Measurements from ENCODE around the gene EEF2KMT.
"Not testable (repeated sequence)": the region's sequence is repeated elsewhere in the genome, so short reads cannot be mapped to it uniquely, and the experiment has no call there.

EEF2KMT gene

DNA sequence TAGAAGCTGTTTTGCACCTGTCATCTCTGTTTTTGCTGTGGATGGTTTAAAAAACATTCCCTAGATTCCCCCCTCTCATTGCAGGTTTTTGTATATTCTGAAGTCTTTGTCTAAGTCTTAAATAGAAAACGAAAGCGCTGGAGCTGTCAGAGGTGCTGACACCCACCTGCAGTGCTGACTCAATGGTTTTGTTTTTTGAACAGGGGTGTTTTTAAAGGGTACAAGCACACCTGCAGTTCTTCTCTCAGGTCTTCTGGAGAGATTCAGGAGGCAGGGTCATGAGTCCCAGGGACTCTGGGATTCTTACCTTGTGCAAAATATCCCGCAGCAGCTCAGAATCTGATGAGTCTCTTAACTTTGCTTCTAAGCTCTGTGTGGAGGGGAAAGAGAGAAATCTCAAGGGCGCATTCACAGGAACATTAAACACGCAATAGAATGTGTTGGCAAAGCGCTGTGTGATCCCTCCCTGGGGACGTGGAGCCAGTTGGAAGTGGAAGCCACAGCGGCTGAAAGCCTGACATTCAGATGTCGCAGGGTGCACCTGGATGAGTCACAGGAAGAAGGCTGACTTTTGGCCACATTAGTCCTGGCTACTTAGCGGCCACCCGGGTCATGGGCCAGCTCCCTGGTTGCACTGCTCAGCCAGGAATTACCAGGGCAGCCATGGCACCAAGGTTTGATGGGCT is 2.3 kb downstream of the EEF2KMT start:
- DNase-seq, result not testable (repeated sequence)

GRCh38 chr16:5093746-5094145 is 3.8 kb downstream of the EEF2KMT start:
- not testable (repeated sequence) for DNase-seq

GRCh38 chr16:5093081-5093480 is 4.5 kb downstream of the EEF2KMT start:
- not testable (repeated sequence) for DNase-seq

DNA sequence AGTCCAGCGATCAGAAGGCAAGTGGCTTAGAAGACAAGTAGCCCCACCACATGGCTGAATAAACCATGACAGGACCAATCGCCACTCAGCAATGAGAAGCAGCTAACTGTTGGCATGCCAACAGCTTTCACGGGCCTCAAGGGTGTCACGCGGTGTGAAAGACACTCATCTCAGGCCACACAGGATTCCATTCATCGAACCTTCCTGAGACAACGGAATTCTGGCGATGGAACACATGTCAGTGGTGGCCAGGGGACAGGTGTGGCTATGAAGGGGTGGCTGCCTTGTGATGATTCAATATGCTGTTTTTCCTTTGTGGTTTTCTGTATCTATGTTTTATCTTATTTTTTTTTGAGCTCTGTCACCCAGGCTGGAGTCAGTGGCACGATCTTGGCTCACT is 7.0 kb downstream of the EEF2KMT start:
- not testable (repeated sequence) for DNase-seq

- not testable (repeated sequence) for DNase-seq
Measured at GRCh38 chr16:5089911-5090555, 7.6 kb downstream of the EEF2KMT start.

- DNase-seq, result not testable (repeated sequence)
Measured at GRCh38 chr16:5088936-5089335, 8.7 kb downstream of the EEF2KMT start.

- not testable (repeated sequence) for DNase-seq
Measured at GRCh38 chr16:5088086-5088790, 9.4 kb downstream of the EEF2KMT start.

DNA sequence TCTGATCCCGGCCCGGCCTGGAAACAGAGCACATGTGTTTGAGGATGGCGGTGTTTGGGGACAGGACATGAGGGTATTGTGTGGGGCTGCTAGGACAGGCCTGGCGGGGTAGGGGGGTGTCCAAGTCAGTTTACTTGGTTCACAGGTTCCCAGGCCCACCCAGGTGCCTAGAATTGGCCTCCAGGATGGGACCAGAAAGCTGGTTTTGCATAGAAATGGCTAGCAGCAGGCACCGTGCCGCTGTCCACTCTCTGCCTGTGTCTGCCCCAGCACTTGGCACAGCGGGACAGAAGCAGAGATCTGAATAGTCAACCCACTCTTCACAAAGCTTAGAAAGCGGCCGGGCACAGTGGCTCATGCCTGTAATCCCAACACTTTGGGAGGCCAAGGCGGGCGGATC is 11.9 kb downstream of the EEF2KMT start:
- not testable (repeated sequence) for DNase-seq

GRCh38 chr16:5084802-5085201 is 12.8 kb downstream of the EEF2KMT start:
- DNase-seq, result not testable (repeated sequence)

DNA sequence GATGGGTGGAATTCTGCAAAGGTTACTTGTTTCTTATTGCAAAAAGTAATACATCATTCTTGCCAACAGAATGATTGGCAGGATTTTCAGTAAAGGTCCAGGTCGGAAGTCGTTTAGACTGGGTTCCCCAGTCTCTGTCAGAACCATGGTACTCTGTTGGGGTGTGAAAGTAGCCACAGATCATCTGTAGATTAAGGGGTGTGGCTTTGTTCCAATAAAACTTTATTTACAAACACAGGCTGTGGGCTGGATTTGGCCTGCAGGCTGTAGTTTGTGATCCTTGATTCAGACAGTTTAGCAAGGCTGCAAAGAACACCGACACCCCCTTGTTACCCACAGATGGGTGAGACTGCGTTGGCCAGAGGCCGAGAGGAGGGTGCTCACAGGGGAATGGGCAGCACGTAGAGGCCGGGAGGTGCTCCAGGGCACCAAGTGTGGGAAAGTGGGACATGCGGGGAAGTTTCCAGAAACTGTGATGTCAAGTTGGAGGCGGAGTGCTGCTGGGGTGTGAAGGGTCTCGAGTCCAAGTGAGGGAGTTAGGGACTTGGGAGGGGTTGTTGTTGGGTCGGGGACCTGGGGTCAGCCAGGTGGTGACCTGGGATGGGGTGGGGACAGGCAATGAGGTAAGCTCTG is 13.4 kb downstream of the EEF2KMT start:
- DNase-seq, result not testable (repeated sequence)

DNA sequence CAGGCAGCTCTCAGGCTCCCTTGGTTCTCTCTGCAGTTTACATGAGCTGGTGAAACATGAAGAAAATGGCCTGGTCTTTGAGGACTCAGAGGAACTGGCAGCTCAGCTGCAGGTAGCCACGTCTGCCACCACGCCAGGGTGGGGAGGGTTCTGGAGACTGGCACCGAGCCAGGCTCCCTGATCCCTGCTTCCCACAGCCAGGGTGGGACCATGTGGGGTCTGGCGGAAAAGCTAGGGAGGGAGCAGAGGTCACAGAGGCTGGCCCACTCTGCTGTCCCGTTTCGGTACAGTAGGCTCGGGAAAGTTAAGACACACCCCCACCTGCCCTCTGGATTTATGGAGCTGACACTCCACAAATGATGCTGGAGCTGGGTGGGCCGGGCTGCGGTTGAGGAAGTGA is 13.9 kb downstream of the EEF2KMT start:
- not testable (repeated sequence) for DNase-seq

- not testable (repeated sequence) for DNase-seq
Measured at GRCh38 chr16:5080996-5081395, 16.6 kb downstream of the EEF2KMT start.

GRCh38 chr16:5080461-5080860 is 17.1 kb downstream of the EEF2KMT start:
- not testable (repeated sequence) for DNase-seq

DNA sequence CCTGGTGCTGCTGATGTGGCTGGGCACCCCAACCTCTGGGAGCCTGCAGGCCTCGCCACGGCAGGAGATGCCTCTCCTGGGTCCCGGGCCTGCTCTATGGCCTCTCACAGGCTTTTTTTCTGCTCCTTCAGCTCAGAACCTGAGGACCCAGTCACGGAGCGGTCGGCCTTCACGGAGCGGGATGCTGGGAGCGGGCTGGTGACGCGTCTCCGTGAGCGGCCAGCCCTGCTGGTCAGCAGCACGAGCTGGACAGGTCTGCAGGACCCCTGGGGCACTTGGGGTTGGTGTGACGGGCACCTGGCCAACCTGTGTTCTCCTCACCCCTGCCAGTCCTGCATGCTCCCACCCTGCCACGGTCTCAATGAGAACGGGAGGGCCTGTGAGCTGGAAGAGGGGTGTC is 19.0 kb downstream of the EEF2KMT start:
- no peak for DNase-seq

DNA sequence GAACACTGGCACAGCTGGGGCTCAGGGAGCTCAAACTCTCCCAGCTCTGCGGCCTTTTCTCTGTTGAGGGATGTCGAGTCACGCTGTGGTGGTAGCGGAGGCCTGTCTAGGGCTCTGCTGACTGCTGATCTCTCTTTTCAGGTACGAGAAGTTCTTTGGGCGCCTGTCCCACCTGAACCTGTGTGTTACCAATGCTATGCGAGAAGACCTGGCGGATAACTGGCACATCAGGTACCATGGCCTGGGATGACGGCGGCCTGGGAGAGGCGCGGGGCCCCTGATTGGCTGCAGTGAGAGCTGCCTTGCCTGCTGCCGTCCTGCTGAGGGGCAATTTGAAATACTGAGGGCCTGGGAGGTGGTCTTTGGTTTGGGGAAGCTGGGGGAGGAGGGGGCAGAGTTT is 20.3 kb downstream of the EEF2KMT start:
- no peak for DNase-seq

DNA sequence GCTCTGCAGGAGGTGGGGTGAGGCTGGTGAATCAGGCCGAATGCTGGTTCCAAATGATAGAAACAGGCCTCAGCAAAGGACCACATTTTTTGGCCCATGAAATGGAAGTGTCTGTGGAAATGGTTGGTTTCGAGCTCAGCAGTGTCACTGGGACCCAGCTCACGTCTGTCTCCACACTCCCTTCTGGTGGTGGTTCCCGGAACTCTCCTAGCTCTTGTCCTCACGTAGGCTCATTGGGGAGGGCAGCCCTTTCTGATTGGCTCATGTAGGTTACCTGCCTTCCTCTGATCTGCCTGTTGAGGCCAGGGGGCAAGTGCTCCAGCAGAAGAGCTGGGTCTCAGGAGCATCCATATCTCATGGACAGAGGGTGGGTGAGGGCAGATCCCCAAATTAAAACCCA is 22.0 kb downstream of the EEF2KMT start:
- no peak for DNase-seq

DNA sequence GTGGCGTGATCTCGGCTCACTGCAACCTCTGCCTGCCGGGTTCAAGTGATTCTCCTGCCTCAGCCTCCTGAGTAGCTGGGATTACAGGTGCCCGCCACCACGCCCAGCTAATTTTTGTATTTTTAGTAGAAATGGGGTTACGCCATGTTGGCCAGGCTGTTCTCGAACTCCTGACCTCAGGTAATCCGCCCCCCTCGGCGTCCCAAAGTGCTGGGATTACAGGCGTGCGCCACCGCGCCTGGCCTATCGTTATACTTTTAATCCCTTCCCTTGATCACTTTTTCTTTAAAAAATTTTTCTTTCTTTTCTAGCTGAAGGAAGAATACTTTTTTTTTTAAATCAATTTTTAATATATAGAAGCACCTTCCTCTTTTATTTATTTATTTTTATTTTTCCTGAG is 23.8 kb downstream of the EEF2KMT start:
- DNase-seq, result not testable (repeated sequence)

GRCh38 chr16:5073279-5073629 is 24.3 kb downstream of the EEF2KMT start:
- no peak for DNase-seq

DNA sequence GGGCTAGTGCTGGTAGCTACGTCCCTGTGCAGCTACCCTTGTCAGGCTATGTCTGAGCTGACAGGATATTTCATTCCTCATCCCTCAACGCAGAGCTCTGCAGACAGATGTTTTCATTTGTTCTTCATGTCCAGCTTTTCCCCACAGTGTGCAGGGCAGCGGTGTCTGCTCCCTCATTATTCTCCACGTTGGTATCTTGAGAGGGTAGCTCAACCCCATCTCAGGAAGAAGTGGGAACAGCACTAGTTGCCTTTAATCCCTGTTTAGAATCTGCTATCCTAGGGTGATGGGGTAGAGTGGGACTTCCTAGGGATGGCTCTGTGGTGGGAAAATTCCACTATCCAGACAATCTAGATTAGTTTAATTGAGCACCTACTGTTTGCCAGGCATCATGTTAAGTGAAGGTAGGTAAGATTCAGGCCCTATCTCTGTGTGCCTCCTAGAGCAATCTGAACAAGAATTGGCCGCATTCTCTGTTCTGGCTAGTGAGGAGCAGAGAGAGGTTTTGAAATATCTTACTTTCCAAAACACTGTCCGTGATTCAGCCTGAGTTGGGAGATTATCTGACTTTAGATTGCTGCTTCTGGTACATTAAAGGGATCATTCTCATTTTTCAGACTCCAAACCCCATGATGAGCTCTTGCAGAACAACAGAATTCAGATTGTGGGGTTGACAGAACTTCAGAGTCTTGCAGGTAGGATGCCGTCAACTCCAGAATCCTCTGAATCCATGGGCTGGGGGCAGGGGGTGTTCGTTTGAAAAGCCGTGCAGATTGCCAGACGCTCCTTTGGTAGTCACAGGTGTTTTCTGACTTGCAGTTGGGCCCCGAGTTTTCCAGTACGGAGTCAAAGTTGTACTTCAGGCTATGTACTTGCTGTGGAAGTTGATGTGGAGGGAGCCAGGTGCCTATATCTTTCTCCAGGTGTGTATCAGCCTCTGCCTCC is 25.0 kb downstream of the EEF2KMT start:
- no peak for DNase-seq

GRCh38 chr16:5071681-5072333 is 25.8 kb downstream of the EEF2KMT start, which contains the start of gene ALG1:
ALG1 (plus strand) TSS chr16:5071843; CDS start chr16:5071850, 7 bp downstream.
- DNase-seq, result peak; percentile 79

GRCh38 chr16:5071341-5071680 is 26.3 kb downstream of the EEF2KMT start:
- DNase-seq, result no peak
